KBM-7 (cell line): ENCODE results near the gene XPOT.
"Not testable (repeated sequence)": the region's sequence is repeated elsewhere in the genome, so short reads cannot be mapped to it uniquely, and the experiment has no call there.

Source experiments
- DNase-seq: peaks from one replicate; pipeline ENCODE4 v3.0.0-alpha.2; 2015
- in situ Hi-C: fragments of 300-500 bp; cut with MboI; formaldehyde crosslinking; loops from 2 replicates; pipeline ENCODE4 v1.14.3; 2020; ENCODE audit warnings: low sequenced_read_pairs, low pct_unique_long_range_greater_than_20kb, mixed read lengths

The XPOT gene

GRCh38 chr12:64403707-64404469 lies at the start of gene XPOT:
Gene XPOT (plus strand): TSS chr12:64404392. CDS start chr12:64410036, 5,644 bp downstream.
- in situ Hi-C loops = no loop called here
- peak; percentile 98 for DNase-seq

- DNase-seq, in situ Hi-C loops: not testable (repeated sequence)
Observed at GRCh38 chr12:64356209-64356608, 48.0 kb upstream of the XPOT start.

DNA sequence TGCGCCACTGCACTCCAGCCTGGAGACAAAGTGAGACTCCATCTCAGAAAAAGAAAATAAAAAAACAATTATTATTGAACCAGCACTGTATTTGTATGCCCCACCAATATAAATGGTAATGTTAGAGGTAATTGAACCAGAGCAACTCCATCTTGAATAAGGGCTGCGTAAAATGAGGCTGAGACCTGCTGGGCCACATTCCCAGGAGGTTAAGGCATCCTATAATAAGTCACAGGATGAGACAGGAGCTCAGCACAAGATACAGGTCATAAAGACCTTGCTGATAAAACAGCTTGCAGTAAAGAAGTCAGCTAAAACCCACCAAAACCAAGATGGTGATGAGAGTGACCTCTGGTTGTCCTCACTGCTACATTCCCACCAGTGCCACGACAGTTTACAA lies 43.0 kb upstream of the XPOT start:
- not testable (repeated sequence) for DNase-seq

DNA sequence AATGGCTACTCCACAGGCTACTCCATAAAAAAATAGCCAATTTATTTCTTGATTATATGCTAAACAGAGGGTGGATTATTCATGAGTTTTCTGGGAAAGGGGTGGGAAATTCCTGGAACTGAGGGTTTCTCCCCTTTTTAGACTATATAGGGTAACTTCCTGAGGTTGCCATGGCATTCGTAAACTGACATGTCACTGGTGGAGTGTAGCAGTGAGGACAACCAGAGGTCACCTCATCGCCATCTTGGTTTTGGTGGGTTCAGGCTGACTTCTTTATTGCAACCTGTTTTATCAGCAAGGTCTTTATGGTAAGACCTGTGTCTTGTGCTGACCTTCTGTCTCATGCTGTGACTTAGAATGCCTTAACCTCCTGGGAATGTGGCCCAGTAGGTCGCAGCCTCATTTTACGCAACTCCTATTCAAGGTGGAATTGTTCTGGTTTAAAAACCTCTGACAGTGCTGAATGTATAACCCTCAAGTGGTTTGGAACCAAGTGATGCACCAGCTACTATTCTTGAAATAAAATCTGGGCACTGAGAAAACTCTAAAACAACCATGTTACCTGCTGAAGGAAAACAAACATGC lies 41.4 kb upstream of the XPOT start:
- no peak for DNase-seq
- in situ Hi-C loops = no loop called here

More for the DNA sequence above, 43.0 kb upstream of the XPOT start:
- in situ Hi-C loops = not testable (repeated sequence)

DNA sequence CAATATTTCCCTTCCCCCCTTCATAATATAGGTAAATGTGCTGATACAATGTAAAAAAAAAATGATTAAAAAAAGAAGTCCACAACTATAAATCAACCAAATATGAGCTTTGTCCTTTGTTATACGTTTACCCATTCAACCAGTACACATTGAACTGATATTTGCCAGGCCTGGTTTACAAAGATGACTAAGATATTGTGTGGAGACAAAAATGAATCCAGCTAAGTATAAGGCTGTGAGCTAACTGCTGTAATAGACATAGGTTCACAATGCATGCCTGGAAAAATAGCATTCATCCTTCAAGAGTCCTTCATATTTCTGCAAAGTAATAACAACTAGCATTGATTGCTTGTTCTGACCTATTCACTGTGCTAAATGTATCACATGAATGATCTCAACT lies 20.5 kb upstream of the XPOT start:
- in situ Hi-C loops = no loop called here

DNA sequence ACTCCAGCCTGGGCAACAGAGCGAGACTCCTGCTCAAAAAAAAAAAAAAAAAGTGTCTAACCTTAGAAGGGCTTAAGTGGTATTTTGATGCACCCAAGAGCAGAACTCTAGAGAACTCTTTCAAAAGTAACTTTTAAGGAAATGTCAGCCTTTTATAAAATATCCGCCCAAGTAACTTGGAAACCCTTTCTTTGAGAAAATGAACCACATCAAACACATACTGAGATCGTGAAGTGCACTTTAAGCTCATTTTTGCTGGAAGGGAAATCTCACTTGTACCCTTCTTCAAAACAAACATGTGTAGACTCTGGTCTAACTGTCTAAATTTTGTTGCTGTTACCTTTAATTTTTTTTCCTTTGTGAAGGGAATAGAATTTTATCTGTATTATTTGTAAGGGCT lies 19.2 kb upstream of the XPOT start:
- in situ Hi-C loops = no loop called here
- no peak for DNase-seq

More for the DNA sequence above, 20.5 kb upstream of the XPOT start:
- DNase-seq = no peak

GRCh38 chr12:64385468-64385867 lies 18.7 kb upstream of the XPOT start:
- no peak for DNase-seq
- in situ Hi-C loops = no loop called here

- DNase-seq = no peak
- in situ Hi-C loops = no loop called here
Observed at GRCh38 chr12:64387197-64387816, 16.9 kb upstream of the XPOT start.

- in situ Hi-C loops = no loop called here
- no peak for DNase-seq
Observed at GRCh38 chr12:64389154-64389553, 15.0 kb upstream of the XPOT start.

- no peak for DNase-seq
Observed at GRCh38 chr12:64390275-64390851, 13.8 kb upstream of the XPOT start, which contains the start of gene C12orf56. Gene C12orf56 (minus strand): TSS chr12:64390758. CDS start chr12:64390565, 193 bp downstream.

DNA sequence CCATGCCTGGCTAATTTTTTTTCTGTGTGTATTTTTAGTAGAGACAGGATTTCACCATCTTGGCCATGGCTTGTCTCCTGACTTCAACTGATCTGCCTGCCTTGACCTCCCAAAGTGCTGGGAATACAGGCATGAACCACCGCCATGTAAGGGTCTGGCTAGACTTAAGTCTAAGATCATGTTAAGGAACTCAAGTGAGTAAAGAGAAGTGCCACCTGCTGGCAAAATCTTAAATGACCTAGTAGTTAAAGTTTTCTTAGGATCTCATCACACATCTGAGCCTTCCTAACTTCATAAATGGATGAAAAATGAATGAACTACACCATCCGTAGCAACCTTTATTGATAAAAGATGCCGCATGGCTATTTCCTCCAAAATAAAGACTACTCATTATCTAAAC lies 12.0 kb upstream of the XPOT start:
- DNase-seq = peak; percentile 50
- in situ Hi-C loops = no loop called here

More at GRCh38 chr12:64390275-64390851, 13.8 kb upstream of the XPOT start, which contains the start of gene C12orf56:
- in situ Hi-C loops = no loop called here

- in situ Hi-C loops = no loop called here
- DNase-seq = no peak
Observed at GRCh38 chr12:64395739-64396138, 8.5 kb upstream of the XPOT start.

GRCh38 chr12:64400041-64400440 lies 4.2 kb upstream of the XPOT start:
- DNase-seq = no peak

GRCh38 chr12:64402181-64402580 lies 2.0 kb upstream of the XPOT start:
- DNase-seq = no peak
- in situ Hi-C loops = no loop called here

More at GRCh38 chr12:64400041-64400440, 4.2 kb upstream of the XPOT start:
- in situ Hi-C loops = no loop called here

DNA sequence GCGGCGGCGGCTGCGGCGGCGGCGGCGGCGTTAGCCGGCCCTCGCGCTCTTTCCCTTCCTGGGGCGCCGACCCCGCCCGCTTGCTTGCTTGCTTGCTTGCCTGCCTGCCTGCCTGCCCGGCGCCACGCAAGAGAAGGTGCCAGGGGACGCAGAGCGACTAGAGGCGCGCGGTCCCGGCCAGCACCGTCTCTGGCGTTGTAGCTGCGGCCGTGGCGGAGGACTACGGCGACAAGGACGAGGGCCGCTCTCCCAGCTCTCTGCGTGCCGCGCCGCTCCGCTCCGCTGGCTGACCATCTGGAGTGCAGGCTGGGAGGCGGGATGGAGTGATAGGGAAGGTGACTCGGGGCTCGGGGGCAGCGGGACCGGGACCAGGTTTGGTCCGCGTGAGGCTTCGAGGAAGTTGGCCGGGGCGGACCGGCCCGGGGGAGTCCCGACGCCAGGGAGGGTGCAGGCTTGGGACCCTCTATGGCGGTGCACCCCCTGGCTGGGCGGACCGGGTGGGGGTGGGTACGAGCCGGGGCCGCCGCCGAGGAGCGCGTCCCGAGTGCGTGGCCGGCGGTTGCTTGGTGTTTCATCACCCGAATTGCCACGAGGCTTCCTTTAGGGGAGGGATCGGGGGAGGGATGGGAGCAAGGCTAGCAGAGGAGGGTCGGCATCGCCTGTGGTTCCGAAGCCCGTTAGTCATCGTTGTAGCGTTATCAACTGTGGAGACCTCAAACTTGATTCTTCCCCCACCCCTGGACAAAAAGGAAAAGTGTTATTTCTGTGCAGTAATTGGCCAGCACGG lies 471 bp downstream of the XPOT start:
- DNase-seq = peak; percentile 85
- in situ Hi-C loops = no loop called here

DNA sequence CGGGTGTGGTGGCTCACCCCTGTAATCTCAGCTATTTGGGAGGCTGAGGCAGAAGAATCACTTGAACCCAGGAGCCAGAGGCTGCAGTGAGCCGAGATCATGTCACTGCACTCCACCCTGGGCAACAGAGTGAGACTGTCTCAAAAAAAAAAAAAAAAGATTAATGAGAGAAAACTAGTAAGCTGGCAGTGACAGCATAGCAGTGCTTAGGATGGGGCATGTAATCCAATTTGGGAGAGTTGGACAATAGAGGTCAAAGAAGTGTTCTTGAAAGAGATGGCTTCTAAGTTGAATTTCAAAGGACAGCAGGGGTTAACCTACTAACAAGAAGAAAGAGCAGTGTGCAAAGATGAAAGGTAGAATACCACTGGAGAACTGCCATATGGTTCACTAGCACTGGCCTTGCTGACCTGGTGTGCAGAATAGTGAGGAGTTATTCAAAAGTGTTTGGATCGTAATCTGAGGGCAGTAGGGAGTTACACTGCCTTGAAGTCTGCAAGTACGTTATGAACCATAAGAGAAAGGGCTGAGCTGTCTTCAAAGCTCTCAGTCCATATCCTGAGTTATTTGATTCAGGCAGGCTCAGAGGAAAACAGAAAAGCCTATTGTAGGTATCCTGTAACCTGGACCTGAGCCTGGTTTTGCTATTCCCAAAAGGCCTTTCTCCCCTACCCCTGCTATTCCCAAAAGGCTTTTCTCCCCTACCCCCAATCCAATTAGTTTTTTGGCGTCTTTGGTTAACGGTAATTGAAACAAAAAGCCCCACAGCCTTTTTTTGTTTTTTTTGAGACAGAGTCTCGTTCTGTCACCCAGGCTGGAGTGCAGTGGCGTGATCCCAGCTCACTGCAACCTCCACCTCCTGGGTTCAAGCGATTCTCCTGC lies 3.4 kb downstream of the XPOT start:
- no peak for DNase-seq
- in situ Hi-C loops = no loop called here

DNA sequence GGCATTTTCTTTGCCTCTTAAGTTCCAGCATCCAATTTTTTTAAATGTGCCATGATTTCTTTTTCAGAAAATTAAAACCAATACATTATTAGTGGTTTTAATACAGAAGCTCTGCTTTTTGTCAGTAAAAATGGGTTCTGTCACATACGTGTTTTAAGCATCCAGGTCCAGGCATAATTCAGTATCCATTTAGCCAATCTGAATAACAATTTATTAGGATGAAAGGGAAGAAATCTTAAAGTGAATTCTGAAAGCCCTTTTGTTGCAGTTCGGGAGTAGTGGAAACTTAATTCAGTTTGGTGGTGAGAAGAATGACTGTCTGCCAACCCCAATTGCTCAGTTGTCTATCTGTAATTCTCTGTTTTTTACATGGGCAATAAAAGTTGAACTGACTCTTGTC lies 7.2 kb downstream of the XPOT start:
- in situ Hi-C loops = no loop called here
- DNase-seq = no peak

DNA sequence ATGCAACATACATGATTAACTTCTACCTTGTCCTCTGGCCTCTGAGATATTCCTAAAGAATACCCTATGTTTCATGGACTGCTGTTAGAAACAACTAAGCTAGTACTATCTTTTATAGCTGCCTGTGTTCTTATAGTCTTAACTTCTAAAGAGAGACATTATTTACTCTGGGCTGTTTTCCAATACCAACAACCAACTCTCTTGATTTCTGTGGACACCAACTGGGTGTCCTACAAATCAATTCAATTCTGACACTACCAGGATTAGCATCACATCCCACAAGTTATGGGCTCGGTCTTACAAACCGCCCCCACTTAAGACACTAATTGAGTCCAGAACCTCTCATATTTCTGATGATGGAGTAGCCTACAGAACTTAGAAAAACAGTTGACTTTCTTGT lies 8.3 kb downstream of the XPOT start:
- DNase-seq = no peak
- in situ Hi-C loops = no loop called here
